ENCODE measurements around the gene SMAP2. TPM values are rescaled to one million over a fixed set of nuclear protein-coding genes. Genes with fewer than 3 reads are reported as not detected.

The SMAP2 gene
- total and polyA plus RNA-seq, 4 donors, result 10.4 to 42.2 (median 35.1) TPM

DNA sequence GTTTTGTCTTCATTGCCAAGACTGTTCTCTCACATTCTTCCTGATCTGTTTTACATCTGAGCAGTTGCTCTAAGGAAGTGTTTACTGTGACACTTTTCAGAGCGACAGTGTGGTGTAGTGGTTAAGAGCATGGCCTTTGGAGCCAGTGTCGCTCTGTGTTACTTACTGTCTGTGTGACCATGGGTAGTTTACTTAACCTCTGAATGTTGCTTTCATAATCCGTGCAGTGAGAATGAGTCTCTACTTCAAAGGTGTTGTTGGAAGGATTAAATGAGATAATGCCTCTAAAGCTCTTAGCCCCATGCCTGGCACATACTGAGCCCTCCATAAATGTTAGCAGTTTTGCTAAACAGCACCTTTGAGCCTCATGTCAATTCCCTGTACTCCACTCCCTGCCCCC, 40.8 kb downstream of the SMAP2 start:
- Histone ChIP-seq H3K9me3 (ENCODE audit: control insufficient read depth, low read length) (no peaks in the 10 kb centered on the region), H3K36me3 (ENCODE audit: control insufficient read depth in 1 of 2, insufficient read depth in 2 of 2, low read length in 1 of 2) (peaks cover 2 to 8% of the 10 kb centered on the region in 2 donors), H3K27me3 (ENCODE audit: control insufficient read depth in 1 of 2, insufficient read depth in 2 of 2, low read length in 1 of 2) (no peaks in the 10 kb centered on the region), H3K27ac (ENCODE audit: low read depth in 1 of 2, low read length in 2 of 2) (no peak overlapping the region), H3K4me1 (ENCODE audit: control insufficient read depth in 1 of 2, insufficient read depth in 2 of 2, low read length in 2 of 2) (no peaks in the 10 kb centered on the region), H3K4me3 (ENCODE audit: low read length in 2 of 2) (no peak overlapping the region)
- ATAC-seq (ENCODE audit: low FRiP score) (no peak), DNase-seq (no peak)
- WGBS, 2 donors, result 87 to 91% methylated on average over 3 of the region's 3 CpGs
- intact Hi-C loops (cut with DNase I), result no loop called here

DNA sequence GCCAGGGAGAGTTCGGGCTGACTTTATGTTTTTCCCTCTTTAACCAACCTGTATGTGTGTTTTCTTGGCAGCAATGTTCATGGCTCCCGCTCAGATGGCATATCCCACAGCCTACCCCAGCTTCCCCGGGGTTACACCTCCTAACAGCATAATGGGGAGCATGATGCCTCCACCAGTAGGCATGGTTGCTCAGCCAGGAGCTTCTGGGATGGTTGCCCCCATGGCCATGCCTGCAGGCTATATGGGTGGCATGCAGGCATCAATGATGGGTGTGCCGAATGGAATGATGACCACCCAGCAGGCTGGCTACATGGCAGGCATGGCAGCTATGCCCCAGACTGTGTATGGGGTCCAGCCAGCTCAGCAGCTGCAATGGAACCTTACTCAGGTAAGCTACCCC, 43.2 kb downstream of the SMAP2 start:
- ATAC-seq (ENCODE audit: low FRiP score) (no peak), DNase-seq (no peak)
- no peaks in the 10 kb centered on the region for H3K9me3 ChIP-seq (ENCODE audit: control insufficient read depth, low read length)
- WGBS, 2 donors, result 97 to 98% methylated on average over 4 of the region's 4 CpGs
- no peaks in the 10 kb centered on the region for H3K27me3 ChIP-seq (ENCODE audit: control insufficient read depth in 1 of 2, insufficient read depth in 2 of 2, low read length in 1 of 2)
- H3K27ac ChIP-seq (ENCODE audit: low read depth in 1 of 2, low read length in 2 of 2), result no peak overlapping the region
- no peak overlapping the region for H3K4me3 ChIP-seq (ENCODE audit: low read length in 2 of 2)
- peaks cover 0 to 5% of the 10 kb centered on the region in 2 donors for H3K36me3 ChIP-seq (ENCODE audit: control insufficient read depth in 1 of 2, insufficient read depth in 2 of 2, low read length in 1 of 2)
- intact Hi-C loops (cut with DNase I), result no loop called here
- no peaks in the 10 kb centered on the region for H3K4me1 ChIP-seq (ENCODE audit: control insufficient read depth in 1 of 2, insufficient read depth in 2 of 2, low read length in 2 of 2)

DNA sequence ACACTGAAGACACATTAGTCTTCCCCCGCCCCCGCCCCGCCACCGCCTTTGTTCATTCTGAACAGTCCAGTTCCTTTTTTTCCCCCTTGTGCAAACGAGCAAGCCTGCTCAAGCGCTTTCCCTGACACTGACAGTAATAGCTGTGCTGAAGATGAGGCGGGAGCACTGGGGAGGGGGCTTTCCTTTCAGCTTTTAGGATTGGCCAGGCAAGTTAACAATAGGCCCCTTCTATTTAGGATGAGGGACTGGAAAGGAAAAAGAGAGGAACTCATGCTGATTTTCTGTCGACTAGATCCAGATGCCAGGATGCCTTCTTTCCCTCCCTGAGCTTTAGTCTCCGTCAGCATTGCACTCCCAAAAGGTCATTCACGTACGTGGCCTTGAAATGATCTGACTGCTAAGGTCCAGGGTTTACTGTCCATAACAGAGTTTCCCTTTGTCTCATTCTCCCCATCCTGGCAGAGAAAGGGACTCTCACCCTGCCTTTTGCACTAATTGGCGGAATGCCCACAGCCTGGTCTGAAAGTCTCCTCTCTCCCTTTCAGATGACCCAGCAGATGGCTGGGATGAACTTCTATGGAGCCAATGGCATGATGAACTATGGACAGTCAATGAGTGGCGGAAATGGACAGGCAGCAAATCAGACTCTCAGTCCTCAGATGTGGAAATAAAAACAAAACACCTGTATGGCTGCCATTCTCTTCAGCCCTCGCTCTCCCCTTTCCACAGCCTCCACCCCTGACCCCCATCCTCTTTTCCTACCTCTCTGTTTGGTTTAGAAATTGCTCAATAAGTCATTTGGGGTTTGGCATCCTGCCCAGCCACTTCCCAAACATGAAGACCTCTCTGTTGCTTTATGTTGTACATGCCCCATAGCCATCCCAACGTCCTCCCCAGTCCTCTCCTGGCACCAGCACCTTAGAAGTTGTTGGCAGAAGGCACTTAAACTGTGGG, 48.2 kb downstream of the SMAP2 start:
- Histone ChIP-seq H3K9me3 (ENCODE audit: control insufficient read depth, low read length) (no peaks in the 10 kb centered on the region), H3K4me3 (ENCODE audit: low read length in 2 of 2) (no peak overlapping the region), H3K4me1 (ENCODE audit: control insufficient read depth in 1 of 2, insufficient read depth in 2 of 2, low read length in 2 of 2) (peaks cover 0 to 5% of the 10 kb centered on the region in 2 donors), H3K27ac (ENCODE audit: low read depth in 1 of 2, low read length in 2 of 2) (no peak overlapping the region), H3K36me3 (ENCODE audit: control insufficient read depth in 1 of 2, insufficient read depth in 2 of 2, low read length in 1 of 2) (no peaks in the 10 kb centered on the region), H3K27me3 (ENCODE audit: control insufficient read depth in 1 of 2, insufficient read depth in 2 of 2, low read length in 1 of 2) (no peaks in the 10 kb centered on the region)
- WGBS, 2 donors, result 82 to 83% methylated on average over 15 of the region's 15 CpGs
- ATAC-seq (ENCODE audit: low FRiP score) (no peak), DNase-seq (no peak)
- intact Hi-C loops (cut with DNase I), result no loop called here

DNA sequence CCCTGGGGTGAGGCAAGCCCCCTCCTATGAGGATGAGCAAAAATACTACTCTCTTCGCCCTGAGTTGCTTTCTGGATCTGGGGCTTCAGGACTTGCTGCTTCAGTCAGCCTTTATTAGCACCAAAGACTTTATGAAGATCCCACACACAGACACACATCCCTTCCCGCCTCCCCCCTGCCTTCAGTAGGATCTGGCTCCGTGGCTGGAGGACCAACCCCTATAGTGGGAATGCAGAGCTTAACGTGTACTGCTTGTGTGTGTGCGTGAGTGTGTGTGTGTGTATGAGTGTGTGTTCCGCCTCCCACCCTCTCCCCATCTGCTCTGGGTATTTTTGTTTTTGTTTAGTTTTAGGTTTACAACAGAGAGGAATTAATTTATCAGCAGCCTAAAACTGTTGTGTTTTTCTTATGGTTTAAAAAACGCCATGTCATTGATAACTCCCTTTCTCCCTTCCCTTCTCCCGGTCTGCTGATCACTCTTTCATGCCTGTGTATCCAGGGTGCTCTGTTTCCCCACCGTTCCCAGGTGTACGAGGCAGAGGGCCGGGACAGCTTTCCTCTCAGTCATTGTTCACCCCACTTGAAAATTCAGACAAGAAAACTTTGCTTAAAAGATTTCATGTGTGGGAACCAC, 49.2 kb downstream of the SMAP2 start:
- DNase-seq, result no peak
- H3K27me3 ChIP-seq (ENCODE audit: control insufficient read depth in 1 of 2, insufficient read depth in 2 of 2, low read length in 1 of 2), result no peaks in the 10 kb centered on the region
- intact Hi-C loops (cut with DNase I), result no loop called here
- no peaks in the 10 kb centered on the region for H3K9me3 ChIP-seq (ENCODE audit: control insufficient read depth, low read length)
- no peak overlapping the region for H3K4me3 ChIP-seq (ENCODE audit: low read length in 2 of 2)
- WGBS, 2 donors, result 87 to 91% methylated on average over 11 of the region's 11 CpGs
- no peaks in the 10 kb centered on the region for H3K36me3 ChIP-seq (ENCODE audit: control insufficient read depth in 1 of 2, insufficient read depth in 2 of 2, low read length in 1 of 2)
- H3K27ac ChIP-seq (ENCODE audit: low read depth in 1 of 2, low read length in 2 of 2), result no peak overlapping the region
- ATAC-seq (ENCODE audit: low FRiP score), result no peak
- H3K4me1 ChIP-seq (ENCODE audit: control insufficient read depth in 1 of 2, insufficient read depth in 2 of 2, low read length in 2 of 2), result peaks cover 0 to 5% of the 10 kb centered on the region in 2 donors

DNA sequence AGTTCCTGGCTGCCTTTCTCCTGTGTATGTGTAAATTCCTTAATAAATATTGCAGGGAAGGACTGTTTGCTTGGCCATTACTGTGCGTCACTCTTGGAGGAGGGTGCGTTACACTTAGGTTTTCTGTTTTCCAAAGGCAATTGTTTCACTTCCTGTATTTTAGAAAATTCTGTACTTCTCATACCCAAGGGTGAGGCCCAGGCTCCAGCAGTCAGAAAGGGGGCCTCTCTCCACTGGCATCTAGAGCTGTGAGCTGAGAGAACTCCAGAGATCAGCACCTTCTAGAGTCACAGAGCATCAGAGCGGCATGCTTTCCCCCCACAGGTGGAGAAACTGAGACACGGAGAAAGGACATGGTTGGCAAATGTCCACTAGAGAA, 49.7 kb downstream of the SMAP2 start:
- Histone ChIP-seq H3K27ac (ENCODE audit: low read depth in 1 of 2, low read length in 2 of 2) (no peak overlapping the region), H3K4me3 (ENCODE audit: low read length in 2 of 2) (no peak overlapping the region), H3K27me3 (ENCODE audit: control insufficient read depth in 1 of 2, insufficient read depth in 2 of 2, low read length in 1 of 2) (no peaks in the 10 kb centered on the region), H3K9me3 (ENCODE audit: control insufficient read depth, low read length) (no peaks in the 10 kb centered on the region), H3K36me3 (ENCODE audit: control insufficient read depth in 1 of 2, insufficient read depth in 2 of 2, low read length in 1 of 2) (no peaks in the 10 kb centered on the region), H3K4me1 (ENCODE audit: control insufficient read depth in 1 of 2, insufficient read depth in 2 of 2, low read length in 2 of 2) (peaks cover 0 to 5% of the 10 kb centered on the region in 2 donors)
- 85 to 87% methylated on average over 4 of the region's 4 CpGs for WGBS, 2 donors
- DNase-seq, result peak in 1 of 2 donors; percentile 56
- no peak for ATAC-seq (ENCODE audit: low FRiP score)
- intact Hi-C loops (cut with DNase I), result no loop called here

DNA sequence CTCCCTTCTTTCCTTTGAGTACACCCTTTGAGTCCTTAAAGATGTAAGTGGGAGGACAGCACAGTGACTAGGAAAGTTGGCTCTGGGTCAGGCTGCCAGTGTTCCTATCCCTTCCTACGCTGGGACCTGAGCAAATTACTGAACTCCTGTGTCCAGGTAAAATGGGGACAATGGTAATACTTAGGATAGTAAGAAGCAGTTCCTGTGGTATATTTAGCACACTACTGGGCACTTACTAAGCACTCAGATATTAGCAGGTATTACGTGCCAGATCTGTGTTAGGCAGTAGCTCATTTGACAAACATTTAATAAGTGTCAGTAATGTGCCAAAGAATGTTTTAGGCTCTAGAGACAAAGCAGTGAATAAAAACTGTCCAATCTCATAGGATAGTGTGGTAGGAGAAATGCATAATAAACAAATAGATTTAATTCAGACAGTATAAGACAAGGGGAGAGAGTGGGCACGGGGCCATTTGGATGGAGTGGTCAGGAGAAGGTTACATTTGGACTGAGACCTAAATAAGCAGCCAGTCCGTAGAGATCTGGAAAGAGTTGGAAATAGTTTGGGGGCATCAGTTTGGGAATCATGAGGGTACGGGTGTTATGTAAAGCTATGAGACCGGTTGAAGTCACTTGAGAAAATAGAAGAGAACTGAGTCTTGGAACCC, 50.6 kb downstream of the SMAP2 start:
- no peaks in the 10 kb centered on the region for H3K9me3 ChIP-seq (ENCODE audit: control insufficient read depth, low read length)
- H3K27me3 ChIP-seq (ENCODE audit: control insufficient read depth in 1 of 2, insufficient read depth in 2 of 2, low read length in 1 of 2), result no peaks in the 10 kb centered on the region
- H3K4me1 ChIP-seq (ENCODE audit: control insufficient read depth in 1 of 2, insufficient read depth in 2 of 2, low read length in 2 of 2), result peaks cover 0 to 5% of the 10 kb centered on the region in 2 donors
- ATAC-seq (ENCODE audit: low FRiP score) (no peak), DNase-seq (no peak)
- no peak overlapping the region for H3K4me3 ChIP-seq (ENCODE audit: low read length in 2 of 2)
- intact Hi-C loops (cut with DNase I), result no loop called here
- no peaks in the 10 kb centered on the region for H3K36me3 ChIP-seq (ENCODE audit: control insufficient read depth in 1 of 2, insufficient read depth in 2 of 2, low read length in 1 of 2)
- H3K27ac ChIP-seq (ENCODE audit: low read depth in 1 of 2, low read length in 2 of 2), result no peak overlapping the region
- WGBS, 2 donors, result 33 to 37% methylated on average over 6 of the region's 6 CpGs

DNA sequence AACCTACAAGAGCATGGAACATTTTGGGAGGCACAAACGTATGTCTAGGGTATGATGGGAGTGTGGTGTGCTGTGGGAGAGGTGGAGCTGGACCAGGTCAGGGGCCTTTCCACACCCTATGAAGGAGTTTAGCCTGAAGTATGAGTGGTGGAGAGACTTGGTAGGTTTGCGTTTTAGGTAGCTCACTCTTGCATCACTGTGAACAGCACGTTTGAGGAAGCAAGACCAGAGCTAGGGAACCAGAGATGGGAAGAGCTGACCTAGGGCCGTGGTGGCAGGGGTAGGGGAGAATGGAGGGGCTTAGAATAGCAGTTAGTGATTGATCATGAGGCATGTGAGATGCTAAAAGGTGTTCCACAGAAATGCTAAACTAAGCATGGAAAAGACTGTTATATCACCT, 51.7 kb downstream of the SMAP2 start:
- Histone ChIP-seq H3K27ac (ENCODE audit: low read depth in 1 of 2, low read length in 2 of 2) (no peak overlapping the region), H3K27me3 (ENCODE audit: control insufficient read depth in 1 of 2, insufficient read depth in 2 of 2, low read length in 1 of 2) (no peaks in the 10 kb centered on the region), H3K36me3 (ENCODE audit: control insufficient read depth in 1 of 2, insufficient read depth in 2 of 2, low read length in 1 of 2) (no peaks in the 10 kb centered on the region), H3K4me1 (ENCODE audit: control insufficient read depth in 1 of 2, insufficient read depth in 2 of 2, low read length in 2 of 2) (peaks cover 0 to 5% of the 10 kb centered on the region in 2 donors), H3K9me3 (ENCODE audit: control insufficient read depth, low read length) (no peaks in the 10 kb centered on the region), H3K4me3 (ENCODE audit: low read length in 2 of 2) (no peak overlapping the region)
- ATAC-seq (ENCODE audit: low FRiP score) (no peak), DNase-seq (no peak)
- intact Hi-C loops (cut with DNase I), result no loop called here
- 90 to 92% methylated on average over 4 of the region's 4 CpGs for WGBS, 2 donors

DNA sequence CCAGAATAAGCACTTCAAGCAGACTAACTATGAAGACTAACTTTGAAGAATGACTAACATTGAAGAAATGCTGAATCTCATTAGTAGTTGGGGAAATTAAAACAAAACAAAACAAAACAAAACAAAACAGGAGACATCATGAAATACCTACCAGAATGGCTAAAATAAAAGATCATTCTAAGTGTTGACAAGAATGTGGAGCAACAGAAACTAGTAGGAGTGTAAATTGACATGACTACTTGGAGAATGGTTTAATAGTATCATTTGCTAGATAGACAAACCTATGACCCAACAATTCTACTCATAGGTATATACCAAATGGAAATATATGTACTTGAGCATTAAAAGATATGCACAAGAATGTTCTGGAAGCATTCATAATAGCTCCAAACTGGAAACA, 57.9 kb downstream of the SMAP2 start:
- Histone ChIP-seq H3K9me3 (ENCODE audit: control insufficient read depth, low read length) (no peaks in the 10 kb centered on the region), H3K36me3 (ENCODE audit: control insufficient read depth in 1 of 2, insufficient read depth in 2 of 2, low read length in 1 of 2) (no peaks in the 10 kb centered on the region), H3K27me3 (ENCODE audit: control insufficient read depth in 1 of 2, insufficient read depth in 2 of 2, low read length in 1 of 2) (no peaks in the 10 kb centered on the region), H3K4me1 (ENCODE audit: control insufficient read depth in 1 of 2, insufficient read depth in 2 of 2, low read length in 2 of 2) (no peaks in the 10 kb centered on the region), H3K27ac (ENCODE audit: low read depth in 1 of 2, low read length in 2 of 2) (no peak overlapping the region), H3K4me3 (ENCODE audit: low read length in 2 of 2) (no peak overlapping the region)
- DNase-seq (no peak), ATAC-seq (ENCODE audit: low FRiP score) (no peak)
- intact Hi-C loops (cut with DNase I), result no loop called here

Data from aorta (tissue), 5 donors.